ENCODE data around the gene OR14A2. TPM values are rescaled to one million over a fixed set of nuclear protein-coding genes. Genes with fewer than 3 reads are reported as not detected.
"Not testable (repeated sequence)": the region's sequence is repeated elsewhere in the genome, so short reads cannot be mapped to it uniquely, and the experiment has no call there.

OR14A2 gene
- not detected for total RNA-seq

DNA sequence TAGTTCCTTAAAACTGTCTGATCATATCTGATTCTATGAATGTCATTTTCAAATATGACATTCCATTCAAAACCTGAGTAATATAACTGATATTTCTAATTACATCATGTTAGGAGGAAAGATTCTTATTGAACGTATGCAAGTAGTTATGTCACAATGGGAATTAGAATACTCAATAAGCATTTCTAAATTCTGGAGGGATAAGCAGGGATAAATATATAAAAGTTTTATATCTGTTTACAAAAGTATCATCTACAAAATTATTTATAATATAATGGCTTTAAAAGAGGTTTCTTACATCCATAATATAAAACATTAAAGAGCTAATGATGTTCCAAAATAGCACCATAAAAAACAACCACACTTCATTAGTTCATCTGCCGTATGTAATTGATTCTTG lies at the start of gene OR14A2:
OR14A2 (minus strand) TSS at position 101 of the 400 bp plus-strand sequence.
- H3K9me3 ChIP-seq: no peaks in the 10 kb centered on the region
- H3K27ac ChIP-seq: no peak within 1 kb of the TSS
- H3K4me3 ChIP-seq: no peak within 1 kb of the TSS
- no peaks in the 10 kb centered on the region for H3K27me3 ChIP-seq
- H3K4me1 ChIP-seq: no peaks in the 10 kb centered on the region
- TF ChIP-seq POLR2A (IDR thresholded peaks at IDR 0.05) (no peak), POLR2AphosphoS5 (IDR thresholded peaks at IDR 0.05) (no peak), EP300 (IDR thresholded peaks at IDR 0.05; ENCODE audit: low read depth) (no peak)
- TF ChIP-seq, protein P1, sequence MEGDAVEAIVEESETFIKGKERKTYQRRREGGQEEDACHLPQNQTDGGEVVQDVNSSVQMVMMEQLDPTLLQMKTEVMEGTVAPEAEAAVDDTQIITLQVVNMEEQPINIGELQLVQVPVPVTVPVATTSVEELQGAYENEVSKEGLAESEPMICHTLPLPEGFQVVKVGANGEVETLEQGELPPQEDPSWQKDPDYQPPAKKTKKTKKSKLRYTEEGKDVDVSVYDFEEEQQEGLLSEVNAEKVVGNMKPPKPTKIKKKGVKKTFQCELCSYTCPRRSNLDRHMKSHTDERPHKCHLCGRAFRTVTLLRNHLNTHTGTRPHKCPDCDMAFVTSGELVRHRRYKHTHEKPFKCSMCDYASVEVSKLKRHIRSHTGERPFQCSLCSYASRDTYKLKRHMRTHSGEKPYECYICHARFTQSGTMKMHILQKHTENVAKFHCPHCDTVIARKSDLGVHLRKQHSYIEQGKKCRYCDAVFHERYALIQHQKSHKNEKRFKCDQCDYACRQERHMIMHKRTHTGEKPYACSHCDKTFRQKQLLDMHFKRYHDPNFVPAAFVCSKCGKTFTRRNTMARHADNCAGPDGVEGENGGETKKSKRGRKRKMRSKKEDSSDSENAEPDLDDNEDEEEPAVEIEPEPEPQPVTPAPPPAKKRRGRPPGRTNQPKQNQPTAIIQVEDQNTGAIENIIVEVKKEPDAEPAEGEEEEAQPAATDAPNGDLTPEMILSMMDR (IDR thresholded peaks at IDR 0.05): no peak
- WGBS, 2 donors (ENCODE audit: low coverage in 1 of 2): 88 to 89% methylated on average over 2 of the region's 2 CpGs
- no peak for DNase-seq
- intact Hi-C loops (cut with DNase I; ENCODE audit: low total_unique reads): no loop called here
- in situ Hi-C loops (cut with MboI; ENCODE audit: low pct_ligation_motif_present in 1 of 4, low pct_unique_long_range_greater_than_20kb in 1 of 4, low sequenced_read_pairs in 3 of 4): no loop called here
- H3K36me3 ChIP-seq: no peaks in the 10 kb centered on the region

DNA sequence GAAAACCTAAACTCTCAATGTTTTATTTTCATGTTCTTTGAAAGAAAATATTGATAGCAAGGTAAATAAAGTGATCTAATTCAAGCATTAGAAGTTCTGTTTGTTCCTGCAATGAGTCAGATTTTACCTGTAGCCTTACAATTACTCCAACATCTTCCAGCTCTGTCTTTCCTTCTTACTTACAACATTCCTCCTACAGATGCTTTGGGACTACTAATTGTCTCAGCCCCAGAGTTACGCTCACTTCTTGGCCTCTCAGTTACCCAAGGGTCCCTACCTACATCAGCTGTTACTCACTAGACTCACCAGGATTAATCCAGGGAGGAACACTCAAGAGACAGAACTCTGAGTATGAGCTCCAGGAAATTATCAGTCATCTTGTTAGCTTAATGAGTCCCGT lies 49.6 kb upstream of the OR14A2 start:
- intact Hi-C loops (cut with DNase I; ENCODE audit: low total_unique reads) (no loop called here), in situ Hi-C loops (cut with MboI; ENCODE audit: low pct_ligation_motif_present in 1 of 4, low pct_unique_long_range_greater_than_20kb in 1 of 4, low sequenced_read_pairs in 3 of 4) (no loop called here)
- H3K27ac ChIP-seq: no peak overlapping the region
- 40 to 41% methylated on average over 2 of the region's 2 CpGs for WGBS, 2 donors (ENCODE audit: low coverage in 1 of 2)
- no peak for DNase-seq
- no peaks in the 10 kb centered on the region for H3K9me3 ChIP-seq
- no peak overlapping the region for H3K4me3 ChIP-seq
- no peaks in the 10 kb centered on the region for H3K27me3 ChIP-seq
- H3K4me1 ChIP-seq: no peaks in the 10 kb centered on the region
- no peak for TF ChIP-seq POLR2A (IDR thresholded peaks at IDR 0.05)
- TF ChIP-seq EP300 (IDR thresholded peaks at IDR 0.05; ENCODE audit: low read depth): no peak
- no peak for TF ChIP-seq POLR2AphosphoS5 (IDR thresholded peaks at IDR 0.05)
- no peaks in the 10 kb centered on the region for H3K36me3 ChIP-seq

DNA sequence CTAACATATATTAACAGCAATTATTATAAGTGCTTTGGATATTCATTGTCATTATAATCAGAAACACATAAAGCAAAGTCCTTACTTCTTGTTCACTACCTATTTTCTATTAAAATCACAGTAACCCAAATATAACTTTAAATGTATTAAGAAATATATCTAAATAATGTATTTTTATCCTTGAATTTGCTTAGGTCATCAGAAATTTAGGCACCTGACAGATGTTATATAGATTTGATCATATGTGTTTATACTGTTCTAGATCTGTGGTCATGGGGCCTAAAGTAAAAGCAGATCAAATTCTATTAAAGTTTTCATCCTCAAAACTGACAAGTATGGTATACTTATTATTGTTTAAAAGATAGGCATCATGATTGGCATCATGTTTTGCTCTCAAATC lies 21.7 kb upstream of the OR14A2 start:
- in situ Hi-C loops (cut with MboI; ENCODE audit: low pct_ligation_motif_present in 1 of 4, low pct_unique_long_range_greater_than_20kb in 1 of 4, low sequenced_read_pairs in 3 of 4) (no loop called here), intact Hi-C loops (cut with DNase I; ENCODE audit: low total_unique reads) (no loop called here)
- Histone ChIP-seq H3K27me3 (no peaks in the 10 kb centered on the region), H3K9me3 (no peaks in the 10 kb centered on the region), H3K4me1 (no peaks in the 10 kb centered on the region), H3K36me3 (no peaks in the 10 kb centered on the region), H3K4me3 (no peak overlapping the region), H3K27ac (no peak overlapping the region)
- DNase-seq: no peak
- no peak for TF ChIP-seq POLR2AphosphoS5 (IDR thresholded peaks at IDR 0.05)
- TF ChIP-seq EP300 (IDR thresholded peaks at IDR 0.05; ENCODE audit: low read depth): no peak
- no peak for TF ChIP-seq POLR2A (IDR thresholded peaks at IDR 0.05)

DNA sequence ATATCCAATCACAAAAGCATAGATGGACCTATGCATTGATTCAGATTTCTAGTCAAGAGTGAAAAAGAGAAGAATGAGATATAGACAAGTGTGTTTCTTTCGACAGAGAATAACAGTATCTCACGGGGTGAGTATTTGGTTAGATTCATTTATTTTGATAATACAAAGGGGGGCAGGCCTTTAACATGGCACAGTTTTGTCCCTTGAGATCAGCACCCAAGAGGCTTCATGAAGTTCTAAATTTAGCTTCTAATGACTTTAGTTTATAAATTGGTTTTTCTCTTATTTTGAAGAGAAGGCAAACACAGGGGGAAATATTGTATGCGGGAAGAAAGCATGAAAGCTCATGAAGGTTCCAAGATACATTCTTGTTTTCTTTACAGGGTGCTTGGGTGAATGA lies 12.5 kb upstream of the OR14A2 start, which contains the start of gene OR1C1:
OR1C1 (minus strand) TSS at position 101 of the 400 bp plus-strand sequence. CDS start 2,150 bp downstream, outside the sequence.
- no peak within 1 kb of the TSS for H3K4me3 ChIP-seq
- H3K27me3 ChIP-seq: no peaks in the 10 kb centered on the region
- WGBS, 2 donors (ENCODE audit: low coverage in 1 of 2): 89 to 94% methylated on average over 3 of the region's 3 CpGs
- DNase-seq: no peak
- no peak within 1 kb of the TSS for H3K27ac ChIP-seq
- no peaks in the 10 kb centered on the region for H3K4me1 ChIP-seq
- H3K9me3 ChIP-seq: no peaks in the 10 kb centered on the region
- no peaks in the 10 kb centered on the region for H3K36me3 ChIP-seq
- TF ChIP-seq POLR2A (IDR thresholded peaks at IDR 0.05) (no peak), POLR2AphosphoS5 (IDR thresholded peaks at IDR 0.05) (no peak), EP300 (IDR thresholded peaks at IDR 0.05; ENCODE audit: low read depth) (no peak)
- TF ChIP-seq, protein P1 (IDR thresholded peaks at IDR 0.05): no peak
- in situ Hi-C loops (cut with MboI; ENCODE audit: low pct_ligation_motif_present in 1 of 4, low pct_unique_long_range_greater_than_20kb in 1 of 4, low sequenced_read_pairs in 3 of 4): no loop called here
- intact Hi-C loops (cut with DNase I; ENCODE audit: low total_unique reads): no loop called here

DNA sequence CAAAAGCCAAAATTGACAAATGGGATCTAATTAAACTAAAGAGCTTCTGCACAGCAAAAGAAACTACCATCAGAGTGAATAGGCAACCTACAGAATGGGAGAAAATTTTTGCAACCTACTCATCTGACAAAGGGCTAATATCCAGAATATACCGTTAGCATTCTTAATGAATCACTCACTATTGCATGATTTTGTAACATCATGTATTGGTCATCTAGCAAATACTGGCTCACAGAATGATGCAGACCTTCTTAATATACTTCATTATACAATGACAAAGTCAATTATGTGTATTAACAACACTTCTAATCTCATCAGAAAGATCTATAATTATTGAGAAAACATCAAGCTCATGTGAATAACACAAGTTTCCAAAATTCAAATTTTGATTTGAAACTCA lies 6.4 kb upstream of the OR14A2 start:
- intact Hi-C loops (cut with DNase I; ENCODE audit: low total_unique reads); H3K27ac ChIP-seq; H3K4me3 ChIP-seq; H3K36me3 ChIP-seq; H3K27me3 ChIP-seq; H3K4me1 ChIP-seq; H3K9me3 ChIP-seq; DNase-seq; in situ Hi-C loops (cut with MboI; ENCODE audit: low pct_ligation_motif_present in 1 of 4, low pct_unique_long_range_greater_than_20kb in 1 of 4, low sequenced_read_pairs in 3 of 4): not testable (repeated sequence)
- WGBS, 2 donors (ENCODE audit: low coverage in 1 of 2): 90 to 100% methylated on average over 1 of the region's 1 CpG

DNA sequence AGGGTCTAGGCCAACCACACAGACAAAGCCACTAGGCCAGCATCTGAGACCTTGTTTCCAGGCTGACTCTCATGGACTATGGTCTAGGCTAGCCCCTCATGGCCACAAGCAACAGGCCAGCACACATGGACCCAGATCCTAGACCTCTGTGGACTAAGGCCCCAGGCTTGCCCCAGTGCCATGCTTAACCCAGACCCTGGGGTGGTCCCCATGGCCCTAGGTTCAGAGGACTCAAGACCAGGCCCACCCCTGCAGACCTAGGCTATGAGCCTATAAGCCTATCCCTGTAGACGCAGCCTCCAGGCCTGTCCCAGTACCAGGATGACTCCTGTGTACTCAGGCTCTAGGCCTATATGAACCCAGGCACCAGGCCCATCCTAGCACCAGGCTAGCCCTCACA lies 1.9 kb upstream of the OR14A2 start:
- DNase-seq: no peak
- H3K27ac ChIP-seq: no peak overlapping the region
- in situ Hi-C loops (cut with MboI; ENCODE audit: low pct_ligation_motif_present in 1 of 4, low pct_unique_long_range_greater_than_20kb in 1 of 4, low sequenced_read_pairs in 3 of 4): no loop called here
- no peaks in the 10 kb centered on the region for H3K9me3 ChIP-seq
- no peaks in the 10 kb centered on the region for H3K27me3 ChIP-seq
- no peak overlapping the region for H3K4me3 ChIP-seq
- intact Hi-C loops (cut with DNase I; ENCODE audit: low total_unique reads): no loop called here
- no peaks in the 10 kb centered on the region for H3K4me1 ChIP-seq
- TF ChIP-seq POLR2A (IDR thresholded peaks at IDR 0.05): no peak
- no peak for TF ChIP-seq EP300 (IDR thresholded peaks at IDR 0.05; ENCODE audit: low read depth)
- TF ChIP-seq, protein P1 (IDR thresholded peaks at IDR 0.05): no peak
- TF ChIP-seq POLR2AphosphoS5 (IDR thresholded peaks at IDR 0.05): no peak
- H3K36me3 ChIP-seq: no peaks in the 10 kb centered on the region
- WGBS, 2 donors (ENCODE audit: low coverage in 1 of 2): no CpG with 5 or more reads among the region's 1 CpG

All from transverse colon (tissue), 4 donors.